Epithelial cell of esophagus (primary cell): Measurements from ENCODE around the gene KIF26B.

Experiments
- DNase-seq: peaks from one replicate; pipeline ENCODE4 v3.0.0; 2010; ENCODE audit warnings: low read depth
- H3K4me3 ChIP-seq: 2 replicates; pipeline ENCODE4 v1.5.1; 2011; ENCODE audit warnings: mild to moderate bottlenecking, low read length, control low read depth
- TF ChIP-seq, protein P1 (sequence below): IDR thresholded peaks from 2 replicates; pipeline ENCODE4 v1.5.1; 2011; ENCODE audit warnings: low read depth, mild to moderate bottlenecking, low read length, control low read depth, inconsistent platforms; ENCODE audit not compliant: insufficient read depth; ENCODE audit errors: missing control alignments

Gene KIF26B

DNA sequence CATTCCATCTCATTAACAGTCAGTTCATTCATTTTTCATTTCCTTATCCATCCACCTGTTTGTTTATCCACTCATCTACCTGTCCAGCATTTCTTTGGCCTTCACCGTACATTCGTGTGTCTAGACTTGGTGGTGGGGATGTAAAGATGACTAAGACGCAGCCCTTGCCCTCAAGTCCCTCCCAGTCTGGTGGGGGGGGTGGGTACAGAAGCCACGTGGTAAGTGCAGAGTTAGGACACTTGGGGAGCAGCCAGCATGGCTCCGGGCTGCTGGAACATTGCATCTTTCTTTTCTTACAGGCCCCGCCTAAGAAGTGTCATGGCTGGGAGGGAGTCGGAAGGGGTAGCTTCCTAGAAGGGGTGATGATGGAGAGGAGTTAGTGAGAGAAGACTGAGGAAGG, 17.2 kb downstream of the KIF26B start:
- TF ChIP-seq, protein P1, sequence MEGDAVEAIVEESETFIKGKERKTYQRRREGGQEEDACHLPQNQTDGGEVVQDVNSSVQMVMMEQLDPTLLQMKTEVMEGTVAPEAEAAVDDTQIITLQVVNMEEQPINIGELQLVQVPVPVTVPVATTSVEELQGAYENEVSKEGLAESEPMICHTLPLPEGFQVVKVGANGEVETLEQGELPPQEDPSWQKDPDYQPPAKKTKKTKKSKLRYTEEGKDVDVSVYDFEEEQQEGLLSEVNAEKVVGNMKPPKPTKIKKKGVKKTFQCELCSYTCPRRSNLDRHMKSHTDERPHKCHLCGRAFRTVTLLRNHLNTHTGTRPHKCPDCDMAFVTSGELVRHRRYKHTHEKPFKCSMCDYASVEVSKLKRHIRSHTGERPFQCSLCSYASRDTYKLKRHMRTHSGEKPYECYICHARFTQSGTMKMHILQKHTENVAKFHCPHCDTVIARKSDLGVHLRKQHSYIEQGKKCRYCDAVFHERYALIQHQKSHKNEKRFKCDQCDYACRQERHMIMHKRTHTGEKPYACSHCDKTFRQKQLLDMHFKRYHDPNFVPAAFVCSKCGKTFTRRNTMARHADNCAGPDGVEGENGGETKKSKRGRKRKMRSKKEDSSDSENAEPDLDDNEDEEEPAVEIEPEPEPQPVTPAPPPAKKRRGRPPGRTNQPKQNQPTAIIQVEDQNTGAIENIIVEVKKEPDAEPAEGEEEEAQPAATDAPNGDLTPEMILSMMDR: no peak
- DNase-seq: no peak
- no peak overlapping the region for H3K4me3 ChIP-seq

DNA sequence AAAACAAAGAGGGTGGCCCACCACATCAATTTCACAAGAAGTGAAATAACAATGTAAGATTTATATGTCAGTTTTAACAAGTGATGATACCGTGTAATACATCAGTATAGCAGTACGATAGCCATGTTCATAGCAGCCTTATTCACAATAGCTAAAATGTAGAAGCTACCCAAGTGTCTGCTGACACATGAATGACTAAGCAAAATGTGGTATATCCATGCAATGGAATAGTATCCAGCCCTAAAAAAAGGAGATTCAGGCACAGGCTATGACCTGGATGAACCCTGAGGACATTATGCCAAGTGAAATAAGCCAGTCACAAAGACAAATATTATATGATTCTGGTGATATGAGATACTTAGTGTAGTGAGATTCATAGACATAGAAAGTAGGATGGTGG, 18.0 kb downstream of the KIF26B start:
- TF ChIP-seq, protein P1: no peak
- no peak for DNase-seq
- H3K4me3 ChIP-seq: no peak overlapping the region

DNA sequence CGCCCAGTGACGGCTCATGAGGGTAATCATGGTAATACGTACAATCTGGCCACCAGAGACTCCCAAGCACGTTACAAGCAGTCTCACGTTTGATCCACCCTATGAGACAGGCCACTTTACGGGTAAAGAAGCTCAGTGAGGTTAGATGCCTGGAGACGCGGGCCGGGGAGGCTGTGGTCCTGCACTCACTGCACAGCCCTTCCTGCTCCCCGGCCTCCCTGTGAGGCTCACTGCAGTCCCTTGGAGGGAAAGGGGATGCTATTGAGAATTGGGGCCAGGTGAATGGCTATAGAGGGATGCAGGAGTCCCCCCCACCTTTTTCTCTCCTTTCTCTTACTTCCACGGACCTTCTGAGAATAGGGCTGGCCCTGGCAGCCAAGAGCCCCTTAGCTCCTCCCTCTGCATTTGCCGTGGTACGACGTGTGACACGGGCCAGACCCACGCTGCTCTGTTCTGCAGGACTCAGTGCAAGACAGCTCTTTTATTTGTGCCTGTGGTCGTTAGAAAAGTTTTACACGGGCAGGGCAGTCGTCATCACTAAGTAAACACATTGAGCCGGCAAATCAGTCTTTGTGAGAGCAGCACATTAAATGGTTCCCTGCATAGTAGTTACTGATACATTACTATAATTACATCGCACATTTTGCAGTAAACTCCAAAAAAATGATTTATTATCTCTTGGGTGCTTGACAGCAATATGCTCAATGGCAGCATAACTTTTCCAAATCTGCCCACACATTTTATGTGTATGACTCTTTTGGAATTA, 18.8 kb downstream of the KIF26B start:
- no peak overlapping the region for H3K4me3 ChIP-seq
- no peak for DNase-seq
- TF ChIP-seq, protein P1: no peak

DNA sequence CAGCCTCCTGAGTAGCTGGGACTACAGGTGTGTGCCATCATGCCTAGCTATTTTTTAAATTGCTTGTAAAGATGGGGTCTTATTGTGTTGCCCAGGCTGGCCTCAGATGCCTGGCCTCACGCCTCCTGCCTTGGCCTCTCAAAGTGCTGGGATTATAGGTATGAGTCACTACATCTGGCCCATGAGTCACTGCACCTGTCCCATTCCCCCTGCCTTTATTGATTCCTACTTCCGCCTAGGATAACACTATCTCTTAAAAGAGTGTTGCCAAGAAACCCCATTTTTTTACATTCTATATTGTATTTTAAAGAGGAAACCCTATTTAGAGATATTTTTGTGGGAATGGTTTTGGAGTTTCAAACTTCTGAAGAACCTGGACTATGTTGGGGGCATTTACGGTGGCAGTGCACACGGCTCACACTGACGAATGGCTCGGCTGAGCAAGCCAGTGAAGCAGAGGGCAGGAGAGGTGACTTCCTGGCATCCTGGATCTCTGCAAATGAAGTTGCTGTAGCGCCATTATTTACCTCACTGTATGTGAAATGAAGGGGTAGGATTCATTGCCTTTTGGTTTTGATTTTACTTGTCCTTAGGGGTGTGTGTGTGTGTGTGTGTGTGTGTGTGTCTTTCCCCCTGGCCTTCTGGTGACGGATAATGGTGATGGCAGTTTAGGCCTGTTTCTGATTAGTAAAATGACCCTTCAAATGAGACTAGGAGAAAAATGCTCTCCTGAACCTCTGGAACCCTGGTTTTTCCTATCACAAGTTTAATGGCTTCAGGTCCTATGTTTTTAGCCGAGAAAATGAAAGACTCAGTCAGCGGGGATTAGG, 22.5 kb downstream of the KIF26B start:
- TF ChIP-seq, protein P1: no peak
- no peak for DNase-seq
- H3K4me3 ChIP-seq: no peak overlapping the region

DNA sequence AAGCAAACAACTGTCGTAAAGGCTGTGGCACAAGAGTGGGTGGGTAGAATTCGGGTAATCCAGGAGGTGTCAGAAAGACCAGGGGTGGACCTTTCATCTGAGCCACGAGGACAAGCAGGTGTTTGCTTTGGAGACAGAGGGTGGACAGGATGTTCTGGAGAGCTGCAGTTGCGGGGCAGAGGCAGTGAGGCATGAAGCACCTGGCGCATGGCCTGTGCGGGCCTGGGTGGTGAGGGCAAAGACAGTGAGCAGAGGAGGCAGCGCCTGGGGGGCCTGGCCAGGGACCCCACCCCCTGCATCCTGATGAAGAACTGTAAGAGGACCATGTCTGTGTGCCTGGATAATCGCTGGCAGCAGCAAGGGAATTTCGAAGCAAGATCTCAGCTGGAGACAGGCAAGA, 24.9 kb downstream of the KIF26B start:
- no peak for DNase-seq
- TF ChIP-seq, protein P1: no peak
- no peak overlapping the region for H3K4me3 ChIP-seq

DNA sequence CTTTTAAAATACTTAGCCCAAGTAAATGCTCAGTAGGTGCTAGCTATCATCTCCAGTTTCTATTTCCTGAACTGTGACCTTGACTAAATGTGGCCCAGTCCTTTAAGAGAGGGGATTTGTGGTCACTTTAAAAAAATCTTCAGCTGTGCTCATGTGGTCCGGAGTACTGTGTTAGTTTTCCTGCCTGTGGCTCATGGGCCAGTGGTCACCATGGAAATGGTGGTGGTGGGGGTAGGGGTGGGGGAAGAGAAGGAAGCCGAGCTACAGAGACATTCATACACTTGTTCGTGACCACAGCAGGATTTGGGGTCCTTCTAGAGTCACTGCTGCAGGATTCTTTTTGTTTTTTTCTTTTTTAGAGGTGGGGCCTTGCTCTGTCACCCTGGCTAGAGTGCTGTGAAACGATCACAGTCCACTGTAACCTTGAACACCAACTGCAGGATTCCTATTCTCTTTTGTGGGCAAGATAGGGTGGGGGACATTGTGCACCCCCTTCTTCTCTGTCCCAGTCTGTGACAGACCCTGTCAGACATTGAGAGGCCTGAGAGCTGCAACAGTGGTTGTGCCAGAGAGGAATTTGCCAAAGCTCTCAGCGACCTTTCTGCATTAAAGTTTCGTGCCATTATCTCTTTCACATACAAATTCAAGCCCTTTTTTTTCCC, 25.8 kb downstream of the KIF26B start:
- TF ChIP-seq, protein P1: no peak
- no peak for DNase-seq
- H3K4me3 ChIP-seq: no peak overlapping the region
